Transverse colon (tissue), 4 donors: ENCODE data around the gene SPATA13. TPM values are rescaled to one million over a fixed set of nuclear protein-coding genes. Genes with fewer than 3 reads are reported as not detected.
A peak's percentile ranks its signal among the peaks of the same experiment; 100 is the strongest.

ENCODE experiments used
- DNase-seq: peaks from one replicate; pipeline ENCODE4 v3.0.0-alpha.2; 2019
- H3K27ac ChIP-seq, 4 donors: fragments of 200-600 bp; sonication (generic); 2 replicates each; pipeline ENCODE4 v1.5.1; 2016 to 2018; ENCODE audit warnings: inconsistent platforms in 4 of 4
- H3K27me3 ChIP-seq: fragments of 200-600 bp; sonication (generic); 2 replicates; pipeline ENCODE4 v1.5.1; 2017; ENCODE audit warnings: inconsistent platforms
- H3K36me3 ChIP-seq, 4 donors: fragments of 200-600 bp; sonication (generic); 2 replicates each; pipeline ENCODE4 v1.5.1; 2017 to 2019; ENCODE audit warnings: inconsistent platforms in 4 of 4
- H3K4me1 ChIP-seq, 4 donors: fragments of 200-600 bp; sonication (generic); 2 replicates each; pipeline ENCODE4 v1.5.1; 2017 to 2020; ENCODE audit warnings: inconsistent platforms in 4 of 4
- H3K4me3 ChIP-seq, 4 donors: fragments of 200-600 bp; sonication (generic); 1 replicate in 1 of 4; 2 replicates in 3 of 4; pipeline versions ENCODE4 v1.5.1 to v1.6.1; 2017 to 2019; ENCODE audit warnings: inconsistent platforms in 4 of 4
- H3K9me3 ChIP-seq, 2 donors: fragments of 200-600 bp; sonication (generic); 2 replicates each; pipeline ENCODE4 v1.5.1; 2017 to 2019; ENCODE audit warnings: inconsistent platforms in 2 of 2
- EP300 ChIP-seq: sonication (generic); formaldehyde crosslinking; IDR thresholded peaks from one replicate; pipeline ENCODE4 v1.6.1; 2017; ENCODE audit warnings: antibody characterized with exemption, low read depth
- POLR2A ChIP-seq: fragments of 450-650 bp; IDR thresholded peaks from one replicate; pipeline ENCODE4 v1.6.1; 2016; ENCODE audit warnings: antibody characterized with exemption, mild to moderate bottlenecking, moderate library complexity
- POLR2AphosphoS5 ChIP-seq, 3 donors: sonication (generic); formaldehyde crosslinking; IDR thresholded peaks; one replicate each; pipeline ENCODE4 v1.6.1; 2016; ENCODE audit warnings: antibody characterized with exemption in 3 of 3
- WGBS, 2 donors: methylation state at CpG; one replicate each; pipeline ENCODE4 v1.1.5; 2018; ENCODE audit warnings: low coverage in 1 of 2; 5-methylcytosine and 5-hydroxymethylcytosine counted together
- in situ Hi-C, 4 donors: fragments of 200-750 bp; cut with MboI; loops; one replicate each; pipeline versions ENCODE4 v1.15.0 to v1.15.1; 2017; ENCODE audit warnings: low sequenced_read_pairs in 3 of 4, low pct_ligation_motif_present in 1 of 4, low pct_unique_long_range_greater_than_20kb in 1 of 4
- intact Hi-C: fragments of 100-400 bp; cut with DNase I; formaldehyde crosslinking; loops from one replicate; pipeline ENCODE4 v1.15.1; 2023; ENCODE audit warnings: low total_unique reads
- total RNA-seq, 4 donors: library from RNA; depleted of rRNA; stranded (reverse); fragments of >200 nt; gene quantifications; one replicate each; pipeline ENCODE4 v1.1.0, GENCODE V29; 2016
- TF ChIP-seq, protein P1 (sequence below), 5 experiments: fragments of 200-600 bp in 3 of 5; fragments of 450-650 bp in 2 of 5; sonication (generic) in 3 of 5; IDR thresholded peaks; 1 replicate in 2 of 5; 2 replicates in 3 of 5; pipeline ENCODE4 v1.5.1; 2016 to 2017; ENCODE audit warnings: antibody characterized with exemption in 5 of 5, inconsistent platforms in 3 of 5, mild to moderate bottlenecking in 2 of 5, moderate library complexity in 1 of 5

The SPATA13 gene
- total RNA-seq, 4 donors from 2014 or later = 85.1 to 612 (median 228) TPM

DNA sequence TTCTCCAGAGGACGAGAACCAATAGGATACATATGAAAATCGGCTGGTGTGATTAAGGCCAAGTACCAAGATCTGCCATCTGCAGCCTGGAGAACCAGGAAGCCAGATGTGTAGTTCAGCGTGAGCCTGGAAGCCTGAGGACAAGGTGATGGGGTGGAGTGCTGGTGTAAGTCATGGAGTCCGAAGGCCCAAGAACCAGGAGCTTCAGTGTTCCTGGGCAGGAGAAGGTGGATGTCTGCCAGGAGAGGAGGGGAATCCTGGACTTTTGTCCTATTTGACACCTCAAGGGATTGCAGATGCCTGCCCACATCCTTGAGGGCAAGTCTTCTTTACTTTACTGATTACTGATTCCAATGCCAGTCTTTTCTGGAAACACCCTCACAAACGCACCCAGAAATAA lies 71.5 kb downstream of the SPATA13 start:
- Histone ChIP-seq H3K9me3 (no peaks in the 10 kb centered on the region), H3K4me1 (peaks cover 0 to 38% (median 8%) of the 10 kb centered on the region in 4 donors), H3K36me3 (no peaks in the 10 kb centered on the region), H3K27ac (no peak overlapping the region), H3K4me3 (no peak overlapping the region), H3K27me3 (no peaks in the 10 kb centered on the region)
- in situ Hi-C loops = loop anchor here in 1 of 4 donors (25.0 kb wide), 1 partner anchor 220 kb away; no protein-coding TSS in a partner anchor
- TF ChIP-seq, protein P1, sequence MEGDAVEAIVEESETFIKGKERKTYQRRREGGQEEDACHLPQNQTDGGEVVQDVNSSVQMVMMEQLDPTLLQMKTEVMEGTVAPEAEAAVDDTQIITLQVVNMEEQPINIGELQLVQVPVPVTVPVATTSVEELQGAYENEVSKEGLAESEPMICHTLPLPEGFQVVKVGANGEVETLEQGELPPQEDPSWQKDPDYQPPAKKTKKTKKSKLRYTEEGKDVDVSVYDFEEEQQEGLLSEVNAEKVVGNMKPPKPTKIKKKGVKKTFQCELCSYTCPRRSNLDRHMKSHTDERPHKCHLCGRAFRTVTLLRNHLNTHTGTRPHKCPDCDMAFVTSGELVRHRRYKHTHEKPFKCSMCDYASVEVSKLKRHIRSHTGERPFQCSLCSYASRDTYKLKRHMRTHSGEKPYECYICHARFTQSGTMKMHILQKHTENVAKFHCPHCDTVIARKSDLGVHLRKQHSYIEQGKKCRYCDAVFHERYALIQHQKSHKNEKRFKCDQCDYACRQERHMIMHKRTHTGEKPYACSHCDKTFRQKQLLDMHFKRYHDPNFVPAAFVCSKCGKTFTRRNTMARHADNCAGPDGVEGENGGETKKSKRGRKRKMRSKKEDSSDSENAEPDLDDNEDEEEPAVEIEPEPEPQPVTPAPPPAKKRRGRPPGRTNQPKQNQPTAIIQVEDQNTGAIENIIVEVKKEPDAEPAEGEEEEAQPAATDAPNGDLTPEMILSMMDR (IDR thresholded peaks at IDR 0.05) = no peak
- no peak for TF ChIP-seq EP300
- no peak for TF ChIP-seq POLR2AphosphoS5 (IDR thresholded peaks at IDR 0.05)
- TF ChIP-seq POLR2A = no peak
- DNase-seq = no peak
- 70 to 82% methylated on average over 4 to 5 of the region's 5 CpGs for WGBS, 2 donors
- intact Hi-C loops = no loop called here

GRCh38 chr13:24232474-24232873 lies 72.0 kb downstream of the SPATA13 start:
- no peaks in the 10 kb centered on the region for H3K27me3 ChIP-seq
- TF ChIP-seq EP300 (no peak), POLR2AphosphoS5 (IDR thresholded peaks at IDR 0.05) (no peak), POLR2A (no peak)
- TF ChIP-seq, protein P1 (IDR thresholded peaks at IDR 0.05) = no peak
- H3K27ac ChIP-seq = no peak overlapping the region
- peaks cover 0 to 38% (median 8%) of the 10 kb centered on the region in 4 donors for H3K4me1 ChIP-seq
- WGBS, 2 donors = 92 to 100% methylated on average over 1 to 3 of the region's 3 CpGs
- in situ Hi-C loops (loop anchor here in 1 of 4 donors (25.0 kb wide), 1 partner anchor 220 kb away; no protein-coding TSS in a partner anchor), intact Hi-C loops (no loop called here)
- no peak for DNase-seq
- H3K9me3 ChIP-seq = no peaks in the 10 kb centered on the region
- H3K4me3 ChIP-seq = no peak overlapping the region
- no peaks in the 10 kb centered on the region for H3K36me3 ChIP-seq

- H3K36me3 ChIP-seq = no peaks in the 10 kb centered on the region
- H3K4me1 ChIP-seq = peaks cover 0 to 37% (median 8%) of the 10 kb centered on the region in 4 donors
- intact Hi-C loops (no loop called here), in situ Hi-C loops (loop anchor here in 1 of 4 donors (25.0 kb wide), 1 partner anchor 221 kb away; no protein-coding TSS in a partner anchor)
- no peak overlapping the region for H3K4me3 ChIP-seq
- peak overlapping the region in 3 of 4 donors; percentile 2 to 22 (median 16) for H3K27ac ChIP-seq
- 46 to 75% methylated on average over 4 of the region's 4 CpGs for WGBS, 2 donors
- H3K27me3 ChIP-seq = no peaks in the 10 kb centered on the region
- no peaks in the 10 kb centered on the region for H3K9me3 ChIP-seq
- TF ChIP-seq POLR2A (no peak), POLR2AphosphoS5 (IDR thresholded peaks at IDR 0.05) (no peak), EP300 (no peak)
- TF ChIP-seq, protein P1 (IDR thresholded peaks at IDR 0.05) = no peak
- DNase-seq = no peak
These were observed 72.9 kb downstream of the SPATA13 start for GRCh38 chr13:24233351-24233901.

DNA sequence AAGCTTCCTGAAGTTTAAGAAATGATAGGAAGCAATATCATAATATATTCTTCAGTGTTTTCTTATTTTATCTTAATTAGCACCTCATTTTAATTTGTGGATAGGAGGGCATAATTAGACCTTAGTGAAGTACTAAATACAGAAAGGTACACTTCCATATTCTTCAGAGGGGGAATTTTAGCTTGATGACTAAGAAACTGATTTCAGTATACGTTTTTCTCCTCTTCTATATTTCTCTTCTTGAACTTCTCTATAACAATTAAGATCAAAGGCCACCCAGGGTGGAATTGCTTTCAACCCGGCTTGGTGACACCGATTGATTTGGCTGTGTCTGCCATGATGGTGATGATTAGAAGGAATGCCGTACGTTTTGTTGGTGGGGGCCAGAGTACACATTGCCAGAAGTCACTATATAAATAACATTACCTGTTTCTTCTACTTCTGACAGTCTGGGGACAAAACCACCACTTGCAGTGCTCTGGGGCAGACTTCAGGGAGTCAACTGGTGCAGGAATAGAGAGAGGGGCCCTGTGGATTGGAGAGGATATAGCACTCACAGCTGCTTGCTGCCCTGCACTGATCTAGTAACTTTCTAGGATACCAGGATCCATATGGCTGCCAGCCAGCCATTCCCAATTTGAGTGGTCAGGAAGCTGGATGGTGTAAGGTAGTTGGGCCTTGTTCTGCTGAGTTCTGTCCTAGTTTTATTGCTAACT lies 73.8 kb downstream of the SPATA13 start:
- WGBS, 2 donors = 40 to 60% methylated on average over 2 to 5 of the region's 5 CpGs
- H3K9me3 ChIP-seq = no peaks in the 10 kb centered on the region
- H3K4me3 ChIP-seq = no peak overlapping the region
- TF ChIP-seq, protein P1 (IDR thresholded peaks at IDR 0.05) = no peak
- TF ChIP-seq POLR2AphosphoS5 (IDR thresholded peaks at IDR 0.05) (no peak), EP300 (no peak), POLR2A (no peak)
- no peaks in the 10 kb centered on the region for H3K27me3 ChIP-seq
- peak overlapping the region in 1 of 4 donors; percentile 2 for H3K27ac ChIP-seq
- intact Hi-C loops = no loop called here
- no peak for DNase-seq
- H3K36me3 ChIP-seq = no peaks in the 10 kb centered on the region
- in situ Hi-C loops = loop anchor here in 1 of 4 donors (25.0 kb wide), 1 partner anchor 222 kb away; no protein-coding TSS in a partner anchor
- peaks cover 0 to 30% (median 8%) of the 10 kb centered on the region in 4 donors for H3K4me1 ChIP-seq
